Astrocyte of the spinal cord (primary cell): ENCODE results near the gene ACYP1.

Experiments used
- DNase-seq: peaks from one replicate; pipeline ENCODE4 v3.0.0; 2011; ENCODE audit warnings: low read depth, low spot score
- H3K4me3 ChIP-seq: 2 replicates; pipeline ENCODE4 v1.5.1; 2011; ENCODE audit warnings: low read depth, mild to moderate bottlenecking, low read length, moderate library complexity
- CTCF ChIP-seq: IDR thresholded peaks from 2 replicates; pipeline ENCODE4 v1.5.1; 2012; ENCODE audit warnings: low read depth, mild to moderate bottlenecking, low read length, inconsistent platforms
- in situ Hi-C: cut with HindIII; loops from 2 replicates; pipeline ENCODE4 v1.10.0; 2017; ENCODE audit warnings: low sequenced_read_pairs

Gene ACYP1

GRCh38 chr14:75041613-75042012, 22.2 kb downstream of the ACYP1 start:
- TF ChIP-seq CTCF = no peak
- in situ Hi-C loops = no loop called here
- no peak overlapping the region for H3K4me3 ChIP-seq
- DNase-seq = no peak

- H3K4me3 ChIP-seq = no peak overlapping the region
- in situ Hi-C loops = no loop called here
- DNase-seq = no peak
- no peak for TF ChIP-seq CTCF
These were observed 22.9 kb downstream of the ACYP1 start for GRCh38 chr14:75040959-75041358.

GRCh38 chr14:75040507-75040906, 23.3 kb downstream of the ACYP1 start:
- DNase-seq = no peak
- no peak overlapping the region for H3K4me3 ChIP-seq
- in situ Hi-C loops = no loop called here
- no peak for TF ChIP-seq CTCF

GRCh38 chr14:75032939-75033338, 30.9 kb downstream of the ACYP1 start:
- no peak for DNase-seq
- H3K4me3 ChIP-seq = no peak overlapping the region
- TF ChIP-seq CTCF = no peak
- in situ Hi-C loops = no loop called here

- no peak for TF ChIP-seq CTCF
- H3K4me3 ChIP-seq = no peak overlapping the region
- in situ Hi-C loops = no loop called here
- no peak for DNase-seq
These were observed 33.7 kb downstream of the ACYP1 start for GRCh38 chr14:75030147-75030546.

GRCh38 chr14:75025876-75026275, 37.9 kb downstream of the ACYP1 start:
- H3K4me3 ChIP-seq = no peak overlapping the region
- DNase-seq = no peak
- TF ChIP-seq CTCF = no peak
- in situ Hi-C loops = no loop called here

GRCh38 chr14:75025082-75025481, 38.7 kb downstream of the ACYP1 start:
- no peak for DNase-seq
- no peak for TF ChIP-seq CTCF
- in situ Hi-C loops = no loop called here
- no peak overlapping the region for H3K4me3 ChIP-seq
